IMR-90 (cell line): Measurements from ENCODE around the gene CCSER2. TPM values are rescaled to one million over a fixed set of nuclear protein-coding genes. Genes with fewer than 3 reads are reported as not detected.

Experiments
- ATAC-seq: fragments of 200-7000 bp; cut with Tn5 transposase; 2 replicates; pipeline ENCODE4 v1.9.1; 2020; ENCODE audit warnings: low read depth, mild to moderate bottlenecking, moderate library complexity
- BruUV-seq: library from RNA; stranded (reverse); fragments of 400-500 nt; replicated peaks from 2 replicates; lab custom pipeline; 2021; lab: Mats Ljungman, UMichigan
- CTCF ChIA-PET: fragments of 300-600 bp; formaldehyde crosslinking; extraction: SDS; loops from one replicate; lab custom pipeline; 2021; ENCODE audit warnings: antibody characterized with exemption; lab: Yijun Ruan, JAX
- POLR2A ChIA-PET: fragments of 300-600 bp; sonication (Branson Sonifier 250); formaldehyde crosslinking; loops from one replicate; lab custom pipeline; 2022; ENCODE audit warnings: antibody characterized with exemption; ENCODE audit not compliant: unreplicated experiment; lab: Charles Lee
- DNase-seq: peaks from one replicate; pipeline ENCODE4 v3.0.0; 2013
- H2AFZ ChIP-seq: replicated peaks from 2 replicates; pipeline ENCODE3; 2013; ENCODE audit warnings: low read length, mild to moderate bottlenecking; ENCODE audit not compliant: poor library complexity
- H2AK5ac ChIP-seq: 2 replicates; pipeline ENCODE4 v1.6.1; 2013; ENCODE audit warnings: low read depth, low read length, inconsistent platforms
- H2AK9ac ChIP-seq: replicated peaks from 2 replicates; pipeline ENCODE3; 2013; ENCODE audit warnings: mild to moderate bottlenecking, low read depth, low read length, moderate library complexity; ENCODE audit not compliant: poor library complexity
- H2BK120ac ChIP-seq: 2 replicates; pipeline ENCODE4 v1.6.1; 2013; ENCODE audit warnings: low read depth, low read length, inconsistent platforms
- H2BK15ac ChIP-seq: 3 replicates; pipeline ENCODE4 v1.6.1; 2013; ENCODE audit warnings: low read depth, low read length, inconsistent platforms
- H2BK20ac ChIP-seq: 2 replicates; pipeline ENCODE4 v1.6.1; 2013; ENCODE audit warnings: low read depth, mild to moderate bottlenecking, inconsistent platforms, low read length, moderate library complexity
- H2BK5ac ChIP-seq: 2 replicates; pipeline ENCODE4 v1.6.1; 2013; ENCODE audit warnings: mild to moderate bottlenecking, low read depth, low read length, inconsistent platforms; ENCODE audit not compliant: poor library complexity, severe bottlenecking
- H3K14ac ChIP-seq: replicated peaks from 2 replicates; pipeline ENCODE4 v1.6.1; 2013; ENCODE audit warnings: low read depth, low read length, inconsistent platforms
- H3K18ac ChIP-seq: 2 replicates; pipeline ENCODE4 v1.6.1; 2013; ENCODE audit warnings: low read depth, low read length, control low read depth
- H3K23ac ChIP-seq: 2 replicates; pipeline ENCODE4 v1.6.1; 2013; ENCODE audit warnings: low read depth, low read length, inconsistent platforms
- H3K27ac ChIP-seq: 2 replicates; pipeline ENCODE4 v1.5.1; 2013; ENCODE audit warnings: mild to moderate bottlenecking, control low read depth, low read length; ENCODE audit not compliant: insufficient read depth
- H3K27me3 ChIP-seq: 2 replicates; pipeline ENCODE4 v1.6.1; 2013; ENCODE audit warnings: low read length; ENCODE audit not compliant: control insufficient read depth, insufficient read depth
- H3K36me3 ChIP-seq: 2 replicates; pipeline ENCODE4 v1.6.1; 2013; ENCODE audit warnings: low read length, mixed read lengths; ENCODE audit not compliant: control insufficient read depth, insufficient read depth
- H3K4ac ChIP-seq: 2 replicates; pipeline ENCODE4 v1.6.1; 2013; ENCODE audit warnings: low read depth, low read length, inconsistent platforms
- H3K4me1 ChIP-seq: 2 replicates; pipeline ENCODE4 v1.6.1; 2013; ENCODE audit warnings: low read length, mixed read lengths; ENCODE audit not compliant: control insufficient read depth, insufficient read depth
- H3K4me2 ChIP-seq: 2 replicates; pipeline ENCODE4 v1.6.1; 2013; ENCODE audit warnings: low read depth, mild to moderate bottlenecking, control low read depth, low read length, moderate library complexity
- H3K4me3 ChIP-seq: 2 replicates; pipeline ENCODE4 v1.5.1; 2013; ENCODE audit warnings: low read depth, mild to moderate bottlenecking, control low read depth, low read length, moderate library complexity; ENCODE audit not compliant: insufficient read depth
- H3K56ac ChIP-seq: 2 replicates; pipeline ENCODE4 v1.6.1; 2013; ENCODE audit warnings: low read length, inconsistent platforms; ENCODE audit not compliant: insufficient read depth; ENCODE audit errors: extremely low read depth
- H3K79me1 ChIP-seq, 2 experiments: 2 replicates each; pipeline ENCODE4 v1.6.1; 2013; ENCODE audit warnings: low read length in 2 of 2, inconsistent platforms in 1 of 2, low read depth in 1 of 2
- H3K9ac ChIP-seq: 2 replicates; pipeline ENCODE4 v1.6.1; 2013; ENCODE audit warnings: low read depth, low read length, control low read depth
- H3K9me1 ChIP-seq: 2 replicates; pipeline ENCODE4 v1.6.1; 2013; ENCODE audit warnings: low read length, inconsistent platforms; ENCODE audit not compliant: insufficient read depth
- H3K9me3 ChIP-seq: 2 replicates; pipeline ENCODE4 v1.6.1; 2013; ENCODE audit warnings: low read length; ENCODE audit not compliant: control insufficient read depth, insufficient read depth
- H4K20me1 ChIP-seq: 2 replicates; pipeline ENCODE4 v1.6.1; 2013; ENCODE audit warnings: low read length, inconsistent platforms; ENCODE audit not compliant: insufficient read depth
- H4K5ac ChIP-seq: 2 replicates; pipeline ENCODE4 v1.6.1; 2013; ENCODE audit warnings: mild to moderate bottlenecking, low read depth, low read length, control low read depth
- H4K8ac ChIP-seq, 2 experiments: 2 replicates each; pipeline ENCODE4 v1.6.1; 2013; ENCODE audit warnings: low read depth in 2 of 2, low read length in 2 of 2, control low read depth in 1 of 2, inconsistent platforms in 1 of 2
- H4K91ac ChIP-seq: 2 replicates; pipeline ENCODE4 v1.6.1; 2013; ENCODE audit warnings: low read depth, low read length, inconsistent platforms; ENCODE audit not compliant: insufficient read depth
- BHLHE40 ChIP-seq: fragments of 150-350 bp; IDR thresholded peaks from 2 replicates; pipeline ENCODE4 v1.6.1; 2016; ENCODE audit warnings: mild to moderate bottlenecking, low read depth, low read length
- CEBPB ChIP-seq: IDR thresholded peaks from 2 replicates; pipeline ENCODE4 v1.6.1; 2012; ENCODE audit warnings: low read depth, low read length, improper control_type of control experiment
- CHD1 ChIP-seq: IDR thresholded peaks from 2 replicates; pipeline ENCODE4 v1.6.1; 2012; ENCODE audit warnings: low read depth, low read length, improper control_type of control experiment
- CTCF ChIP-seq: conservative IDR thresholded peaks from 2 replicates; pipeline ENCODE4 v1.5.1; 2012; ENCODE audit warnings: mild to moderate bottlenecking, low read depth, low read length, improper control_type of control experiment
- ELK1 ChIP-seq: fragments of 150-350 bp; IDR thresholded peaks from 2 replicates; pipeline ENCODE4 v1.6.1; 2016; ENCODE audit warnings: low read depth, mild to moderate bottlenecking, low read length, moderate library complexity, borderline replicate concordance
- MAZ ChIP-seq: IDR thresholded peaks from 2 replicates; pipeline ENCODE4 v1.6.1; 2012; ENCODE audit warnings: low read depth, mild to moderate bottlenecking, low read length, improper control_type of control experiment, moderate library complexity, borderline replicate concordance
- MXI1 ChIP-seq: IDR thresholded peaks from 2 replicates; pipeline ENCODE4 v1.6.1; 2012; ENCODE audit warnings: low read depth, mild to moderate bottlenecking, low read length, moderate library complexity, borderline replicate concordance
- NFE2L2 ChIP-seq: fragments of 150-350 bp; IDR thresholded peaks from 2 replicates; pipeline ENCODE4 v1.6.1; 2016; ENCODE audit warnings: low read depth, mild to moderate bottlenecking, low read length
- POLR2A ChIP-seq: IDR thresholded peaks from 2 replicates; pipeline ENCODE4 v1.6.1; 2012; ENCODE audit warnings: mild to moderate bottlenecking, low read depth, low read length
- RAD21 ChIP-seq: IDR thresholded peaks from 2 replicates; pipeline ENCODE4 v1.6.1; 2012; ENCODE audit warnings: low read length, improper control_type of control experiment
- RCOR1 ChIP-seq: IDR thresholded peaks from 2 replicates; pipeline ENCODE4 v1.6.1; 2012; ENCODE audit warnings: mild to moderate bottlenecking, low read length, improper control_type of control experiment; ENCODE audit not compliant: insufficient replicate concordance
- RFX5 ChIP-seq: IDR thresholded peaks from 2 replicates; pipeline ENCODE4 v1.8.0; 2012; ENCODE audit warnings: low read depth, mild to moderate bottlenecking, low read length, moderate library complexity
- USF2 ChIP-seq: fragments of 150-350 bp; IDR thresholded peaks from 2 replicates; pipeline ENCODE4 v1.6.1; 2017; ENCODE audit warnings: mild to moderate bottlenecking, antibody characterized with exemption, low read length, low read depth
- whole genome bisulfite sequencing, 2 experiments: methylation state at CpG; one replicate each; pipeline versions ENCODE4 v1.1.5 to v1.1.7; 2013; ENCODE audit warnings: missing lambda C conversion rate in 2 of 2; ENCODE audit not compliant: insufficient read length in 1 of 2; ENCODE audit errors: extremely low coverage in 2 of 2; 5-methylcytosine and 5-hydroxymethylcytosine counted together
- dilution Hi-C: fragments of 300-500 bp; cut with HindIII; formaldehyde crosslinking; loops from one replicate; pipeline ENCODE4 v1.14.3; 2018; ENCODE audit warnings: low sequenced_read_pairs; ENCODE audit not compliant: unreplicated experiment
- in situ Hi-C: fragments of 300-500 bp; cut with MboI; formaldehyde crosslinking; loops from 3 replicates; pipeline ENCODE4 v1.14.3; 2019; ENCODE audit warnings: low sequenced_read_pairs, inconsistent platforms, mixed read lengths
- intact Hi-C: fragments of 100-400 bp; cut with micrococcal nuclease; formaldehyde crosslinking; loops from 2 replicates; pipeline ENCODE4 v1.10.0; 2022
- polyA plus RNA-seq, 3 experiments: library from polyadenylated mRNA; depleted of rRNA; stranded (reverse); fragments of >200 nt; gene quantifications; 2 replicates each; pipeline ENCODE4 v1.2.3, GENCODE V29; 2012; ENCODE audit warnings: low replicate concordance in 1 of 3
- total RNA-seq: library from RNA; depleted of rRNA; stranded (reverse); fragments of >200 nt; gene quantifications from 2 replicates; pipeline ENCODE4 v1.2.3, GENCODE V29; 2012

The CCSER2 gene
- total and polyA plus RNA-seq, 2 of the 4 experiments (the other 2 are of a cell fraction): 20.4 to 31.7 TPM

GRCh38 chr10:84497978-84498377, 169.6 kb downstream of the CCSER2 start:
- CTCF ChIA-PET: no interaction called here
- no peak overlapping the region for H2AFZ ChIP-seq
- H3K27me3 ChIP-seq: no peaks in the 10 kb centered on the region
- DNase-seq: no peak
- no peaks in the 10 kb centered on the region for H3K9me3 ChIP-seq
- no TSS peak for BruUV-seq
- no peak overlapping the region for H3K9ac ChIP-seq
- no peaks in the 10 kb centered on the region for H3K36me3 ChIP-seq
- H3K4ac ChIP-seq: no peak overlapping the region
- no peak overlapping the region for H2BK120ac ChIP-seq
- H3K9me1 ChIP-seq: peaks cover 11% of the 10 kb centered on the region
- peaks cover 14% of the 10 kb centered on the region; the same call in 1 of the 2 replicates for H4K20me1 ChIP-seq
- intact Hi-C loops (no loop called here), dilution Hi-C loops (no loop called here), in situ Hi-C loops (no loop called here)
- H2BK20ac ChIP-seq: no peak overlapping the region
- TF ChIP-seq NFE2L2: no peak
- no peak for TF ChIP-seq POLR2A
- no peak for TF ChIP-seq RCOR1
- TF ChIP-seq CTCF: no peak
- TF ChIP-seq CHD1: no peak
- no peak for TF ChIP-seq RAD21
- TF ChIP-seq BHLHE40: no peak
- TF ChIP-seq MXI1: no peak
- TF ChIP-seq USF2: no peak
- TF ChIP-seq ELK1: no peak
- TF ChIP-seq RFX5: no peak
- TF ChIP-seq CEBPB: no peak
- no peak for TF ChIP-seq MAZ
- no peak overlapping the region for H4K91ac ChIP-seq
- H3K4me1 ChIP-seq: peaks cover 11% of the 10 kb centered on the region
- no peak overlapping the region for H3K23ac ChIP-seq
- H3K79me1 ChIP-seq: peaks cover 22 to 41% of the 10 kb centered on the region in 2 experiments
- no peak overlapping the region for H3K56ac ChIP-seq
- H3K27ac ChIP-seq: no peak overlapping the region
- H3K4me2 ChIP-seq: no peak overlapping the region
- H3K4me3 ChIP-seq: no peak overlapping the region
- H3K18ac ChIP-seq: no peak overlapping the region
- no peak overlapping the region for H4K8ac ChIP-seq
- H4K5ac ChIP-seq: no peak overlapping the region
- peak overlapping the region; percentile 24 for H2BK5ac ChIP-seq
- H2AK5ac ChIP-seq: no peak overlapping the region
- WGBS, 2 experiments: no CpG with 5 or more reads among the region's 1 CpG
- no peak overlapping the region for H2BK15ac ChIP-seq
- ATAC-seq: no peak
- no peak overlapping the region for H3K14ac ChIP-seq
- H2AK9ac ChIP-seq: no peak overlapping the region
- POLR2A ChIA-PET: no interaction called here
